SIG-M5 (cell line): Measurements from ENCODE around the gene ARHGEF7.

Experiments
- DNase-seq: peaks from one replicate; lab custom pipeline; 2025; lab: John Stamatoyannopoulos, UW

ARHGEF7 gene

GRCh38 chr13:111304041-111304544 is 189.0 kb downstream of the ARHGEF7 start:
- no peak for DNase-seq

DNA sequence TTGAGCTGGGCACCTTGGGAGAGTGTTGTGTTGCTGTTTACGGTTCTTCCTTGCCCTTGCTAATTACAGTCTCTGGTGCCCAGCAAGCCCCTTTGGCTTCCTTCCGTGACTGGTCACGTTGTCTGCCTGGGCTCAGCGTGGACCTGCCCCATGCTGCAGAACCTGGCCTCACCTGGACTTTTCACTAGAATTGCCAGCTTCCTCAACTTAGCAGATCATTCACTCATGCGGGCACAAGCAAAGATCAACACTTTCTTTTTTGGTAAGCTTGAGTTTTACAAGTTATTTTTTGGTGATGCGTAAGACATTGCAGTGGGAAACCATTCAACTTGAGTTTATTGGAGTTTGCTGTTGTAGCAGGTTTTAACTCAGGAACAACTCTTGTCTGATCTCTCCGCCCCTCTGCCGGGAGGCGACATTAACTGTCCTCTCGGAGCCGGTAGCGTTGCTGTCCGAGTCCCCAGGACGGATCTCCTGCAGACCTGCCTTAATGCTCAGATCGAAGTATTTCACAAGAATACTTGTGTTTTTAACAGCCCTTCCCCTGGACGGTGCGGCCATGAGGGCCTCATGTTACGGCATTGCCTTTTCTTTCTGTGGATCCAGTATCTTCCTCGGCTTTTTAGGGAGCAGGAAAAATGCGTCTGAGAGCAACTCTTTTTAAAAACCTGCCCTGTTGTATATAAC is 189.6 kb downstream of the ARHGEF7 start:
- DNase-seq, result no peak

DNA sequence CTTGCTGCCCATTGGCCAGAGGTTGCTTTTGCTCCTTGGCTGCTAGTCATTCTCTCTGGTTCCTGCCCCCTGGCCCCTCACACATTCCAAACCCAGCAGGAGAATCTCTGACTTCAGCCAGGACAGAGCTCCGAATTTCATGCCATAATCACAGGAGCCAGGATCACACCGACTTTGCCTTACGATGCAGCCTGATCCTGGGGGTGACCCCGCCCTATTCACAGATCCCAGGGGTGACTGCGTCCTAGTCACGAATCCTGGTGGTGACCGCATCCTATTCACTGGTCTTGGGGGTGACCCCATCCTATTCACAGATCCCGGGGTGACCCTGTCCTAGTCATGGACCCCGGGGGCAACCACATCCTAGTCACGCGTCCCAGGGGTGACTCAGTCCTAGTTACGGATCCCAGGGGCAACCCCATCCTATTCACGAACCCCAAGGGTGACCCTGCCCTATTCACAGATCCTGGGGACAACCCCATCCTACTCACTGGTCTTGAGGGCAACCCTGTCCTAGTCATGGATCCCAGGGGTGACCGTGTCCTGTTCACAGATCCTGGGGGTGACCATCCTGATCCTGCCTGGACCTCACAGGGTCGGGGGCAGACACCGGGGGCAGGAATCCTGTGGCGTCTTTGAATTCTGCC is 198.0 kb downstream of the ARHGEF7 start:
- no peak for DNase-seq

- DNase-seq, result no peak
Measured at GRCh38 chr13:111313911-111314425, 198.9 kb downstream of the ARHGEF7 start.

GRCh38 chr13:111314852-111315251 is 199.7 kb downstream of the ARHGEF7 start:
- DNase-seq, result no peak

GRCh38 chr13:111315347-111315995 is 200.4 kb downstream of the ARHGEF7 start:
- no peak for DNase-seq

GRCh38 chr13:111316161-111316730 is 201.1 kb downstream of the ARHGEF7 start:
- DNase-seq, result no peak

DNA sequence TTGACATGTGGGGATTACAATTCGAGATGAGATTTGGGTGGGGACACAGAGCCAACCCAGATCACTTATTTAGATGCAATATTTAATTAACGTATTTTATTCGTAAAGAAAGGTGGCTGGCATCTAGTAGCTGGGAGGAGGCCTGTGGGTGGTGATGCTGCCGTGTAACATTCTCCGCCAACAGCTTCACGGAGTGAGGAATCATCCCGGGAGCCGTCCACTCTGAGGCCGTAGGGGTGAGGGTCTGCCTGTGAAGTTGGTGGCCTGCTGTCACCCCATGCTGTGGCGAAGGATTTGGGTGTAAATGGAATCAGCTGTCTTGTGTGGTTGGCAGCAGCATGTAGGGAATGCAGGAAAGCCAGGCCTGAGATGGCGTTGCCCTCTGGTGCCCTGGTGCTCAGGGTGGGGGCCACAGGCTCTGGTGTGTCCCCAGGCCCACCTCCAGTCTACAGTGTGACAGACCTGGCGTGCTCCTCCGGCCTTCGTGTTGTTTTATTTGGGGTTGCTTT is 202.0 kb downstream of the ARHGEF7 start:
- DNase-seq, result no peak

DNA sequence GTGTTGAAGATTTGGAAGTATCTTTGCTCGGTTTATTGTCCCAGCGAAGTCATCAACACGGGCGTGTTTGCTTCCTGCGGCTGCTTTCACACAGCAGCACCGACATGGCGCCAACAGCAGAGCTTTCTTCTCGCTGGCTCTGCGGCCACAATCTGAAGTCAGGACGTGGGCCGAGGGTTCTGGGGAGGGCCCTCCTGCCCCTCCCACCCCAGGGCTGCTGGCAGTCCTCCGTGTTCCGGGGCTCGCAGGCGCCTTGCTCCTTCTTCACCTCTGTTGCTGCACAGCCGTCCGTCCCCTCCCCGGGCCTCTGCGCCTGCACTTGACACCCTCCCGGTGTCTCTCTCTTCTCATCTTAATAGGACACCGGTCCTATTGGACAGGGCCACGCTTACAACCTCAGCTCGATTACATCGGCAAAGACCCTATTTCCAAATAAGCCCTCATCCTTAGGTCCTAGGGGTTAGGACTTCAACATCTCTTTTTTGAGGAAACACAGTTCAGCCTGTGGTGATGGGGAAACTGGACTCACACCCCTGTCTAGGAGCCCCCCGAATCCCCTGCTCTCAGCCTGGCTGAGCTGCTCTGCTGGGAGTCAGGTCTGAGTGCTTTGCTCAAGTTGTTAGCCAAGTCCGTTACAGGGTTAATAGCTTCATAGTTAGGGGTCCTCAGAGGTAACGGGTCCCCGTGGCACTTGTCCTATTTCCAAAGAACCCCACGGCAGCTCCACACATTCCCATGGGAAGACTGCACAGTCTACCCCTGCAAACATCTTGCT is 202.6 kb downstream of the ARHGEF7 start:
- DNase-seq, result no peak

DNA sequence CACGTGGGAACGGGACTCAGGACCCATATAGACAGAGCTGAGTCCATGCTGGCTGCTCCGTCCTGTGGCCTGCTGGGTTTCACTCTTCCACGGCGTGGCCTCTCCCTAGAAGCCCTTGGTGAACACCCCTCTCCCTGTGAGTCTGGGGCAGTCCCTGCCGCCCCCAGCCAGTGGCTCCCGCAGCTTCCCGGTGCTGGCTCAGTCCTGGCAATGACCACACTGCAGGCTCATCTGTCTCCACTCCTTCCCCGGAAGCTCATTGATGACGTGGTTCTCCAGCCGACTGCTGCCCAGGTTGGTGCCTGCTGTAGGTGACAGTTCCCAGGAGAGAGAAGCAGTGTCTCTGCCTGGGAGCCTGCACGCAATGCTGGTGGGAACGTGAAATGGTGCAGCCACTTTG is 203.3 kb downstream of the ARHGEF7 start:
- no peak for DNase-seq

GRCh38 chr13:111319521-111319920 is 204.4 kb downstream of the ARHGEF7 start:
- no peak for DNase-seq

GRCh38 chr13:111319998-111320911 is 205.1 kb downstream of the ARHGEF7 start, which contains the start of gene TEX29:
TEX29 (plus strand) TSS chr13:111320642; CDS start chr13:111320891, 249 bp downstream.
- no peak for DNase-seq

DNA sequence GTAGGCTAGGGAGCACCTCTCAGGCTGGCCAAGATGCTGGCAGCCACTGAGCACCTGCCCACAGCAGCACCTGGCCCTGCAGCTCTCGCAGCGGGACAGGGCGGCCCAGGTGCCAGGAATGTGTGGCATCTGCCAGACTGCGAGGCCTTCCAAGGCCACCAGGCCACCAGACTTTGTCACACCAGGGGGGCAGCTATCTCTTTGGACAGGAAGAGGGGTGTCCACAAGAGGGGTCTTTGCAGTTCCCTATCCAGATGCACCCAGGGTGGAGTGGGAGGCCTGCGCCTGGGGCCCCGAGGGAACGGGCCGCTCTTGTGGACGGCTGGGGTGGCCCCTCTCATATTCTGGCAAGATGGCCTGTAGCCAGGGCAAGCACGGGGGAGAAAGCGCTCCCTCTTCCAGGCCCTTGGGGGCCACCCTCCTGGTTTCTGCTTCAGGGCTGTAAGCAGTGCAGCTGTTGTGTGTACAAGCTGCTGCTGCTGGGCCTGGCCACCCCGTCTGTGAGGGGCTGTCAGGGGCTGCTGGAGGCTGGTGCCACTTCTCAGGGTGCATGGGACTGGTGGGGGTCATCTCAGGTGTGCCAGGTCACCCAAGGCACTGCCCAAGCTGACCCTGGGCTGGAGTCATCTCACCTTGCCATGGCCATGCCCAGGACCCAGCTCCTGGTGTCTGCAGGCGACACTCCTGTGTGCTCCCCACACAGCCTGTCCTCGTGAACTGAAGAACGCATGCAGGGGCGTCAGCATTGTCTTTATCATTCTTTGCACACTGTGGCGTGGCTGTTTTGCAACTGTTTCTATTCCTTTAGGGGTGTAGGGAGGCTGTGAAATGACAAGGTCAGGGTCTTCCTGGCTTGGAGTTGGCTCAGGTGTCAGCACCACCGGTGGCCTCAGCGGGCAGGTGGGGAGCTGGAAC is 207.1 kb downstream of the ARHGEF7 start:
- no peak for DNase-seq

GRCh38 chr13:111322916-111323331 is 207.8 kb downstream of the ARHGEF7 start:
- DNase-seq, result no peak

- DNase-seq, result no peak
Measured at GRCh38 chr13:111323549-111323948, 208.4 kb downstream of the ARHGEF7 start.

DNA sequence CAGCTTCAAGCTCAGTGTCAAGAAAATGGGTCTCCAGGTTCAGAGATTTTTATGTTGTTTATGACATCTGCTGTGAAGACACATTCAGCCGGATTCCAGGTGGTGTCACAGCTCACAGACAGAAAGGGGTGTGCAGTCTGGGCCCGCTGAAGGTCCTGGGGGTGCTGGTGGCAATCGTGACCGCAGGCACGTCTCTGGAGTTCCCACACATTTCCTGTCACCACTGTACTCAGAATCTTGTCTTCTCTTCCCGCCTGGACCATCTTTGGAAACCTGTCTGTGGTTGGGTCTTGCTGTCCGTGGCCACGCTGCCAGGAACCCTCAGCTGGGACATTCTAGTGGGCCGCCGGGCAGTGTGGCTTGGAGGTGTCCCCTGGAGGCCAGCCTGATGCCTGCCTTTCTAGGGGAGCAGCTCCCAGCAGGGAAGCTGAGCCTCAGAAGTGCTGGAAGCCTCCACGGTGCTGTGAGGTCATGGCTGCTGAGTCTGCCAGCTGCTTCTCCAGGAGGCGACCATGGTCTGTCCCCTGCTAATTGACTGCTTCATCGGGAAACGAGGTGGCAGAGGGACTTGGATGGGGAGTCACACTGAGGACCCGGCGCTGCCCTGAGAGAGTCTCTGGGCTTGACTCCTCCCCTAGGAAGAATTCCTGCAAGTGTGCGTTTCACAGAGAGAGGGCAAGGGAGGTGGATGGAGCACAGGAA is 209.0 kb downstream of the ARHGEF7 start:
- DNase-seq, result no peak

- DNase-seq, result no peak
Measured at GRCh38 chr13:111324736-111325135, 209.6 kb downstream of the ARHGEF7 start.

DNA sequence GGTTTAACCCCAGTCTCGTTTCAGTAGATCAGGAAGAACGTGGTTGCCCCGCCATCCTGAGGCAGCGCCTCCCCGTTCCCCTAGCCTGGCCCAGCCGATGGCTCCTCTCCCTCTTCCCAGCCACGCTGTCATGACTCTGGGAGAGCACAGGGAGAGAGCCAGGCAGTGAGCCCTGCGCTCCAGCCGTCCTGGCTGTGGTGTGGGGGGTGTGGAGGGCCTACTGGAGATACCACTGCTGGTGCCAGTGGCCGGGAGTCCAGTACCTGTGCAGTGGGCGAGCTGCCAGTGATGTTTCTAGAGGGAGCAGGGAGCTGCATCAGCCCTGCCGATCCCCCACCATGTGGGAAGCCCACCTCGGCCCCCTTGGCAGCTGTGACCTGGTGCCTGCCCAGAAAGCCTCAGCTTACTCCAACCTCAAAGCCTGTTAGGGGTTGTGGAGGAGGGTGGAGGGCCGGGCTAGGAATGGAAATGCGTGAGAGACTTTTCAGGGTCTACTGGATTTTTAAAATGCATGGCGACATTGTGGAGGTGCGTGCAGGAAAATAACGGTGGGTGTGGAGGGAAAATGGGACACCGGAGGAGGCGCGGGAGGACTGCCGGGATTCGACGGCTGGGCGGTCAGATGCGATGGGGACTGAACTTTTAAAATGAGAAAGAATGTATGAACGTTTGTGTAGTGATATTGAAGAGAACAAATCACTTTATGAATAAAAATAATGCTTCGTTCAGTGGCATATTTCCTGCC is 210.2 kb downstream of the ARHGEF7 start:
- DNase-seq, result no peak
